Tibial nerve (tissue), 4 donors: ENCODE data around the gene ST6GALNAC5. TPM values are rescaled to one million over a fixed set of nuclear protein-coding genes. Genes with fewer than 3 reads are reported as not detected.

ENCODE experiments used
- DNase-seq, 2 donors: peaks; one replicate each; pipeline ENCODE4 v3.0.0-alpha.2; 2019; ENCODE audit warnings: low spot score in 2 of 2
- H3K27ac ChIP-seq, 4 donors: fragments of 200-600 bp; sonication (generic) in 3 of 4; one replicate each; pipeline ENCODE4 v1.5.1; 2017 to 2019; ENCODE audit warnings: mild to moderate bottlenecking in 1 of 4
- H3K27me3 ChIP-seq, 2 donors: fragments of 200-600 bp; sonication (generic) in 1 of 2; one replicate each; pipeline versions ENCODE4 v1.5.1 to v1.6.0; 2017 to 2019
- H3K36me3 ChIP-seq, 3 donors: fragments of 200-600 bp; sonication (generic); one replicate each; pipeline ENCODE4 v1.5.1; 2018 to 2019
- H3K4me1 ChIP-seq, 4 donors: fragments of 200-600 bp; sonication (generic) in 3 of 4; one replicate each; pipeline ENCODE4 v1.5.1; 2017 to 2019
- H3K4me3 ChIP-seq, 4 donors: fragments of 200-600 bp; sonication (generic) in 3 of 4; one replicate each; pipeline ENCODE4 v1.5.1; 2017 to 2019; ENCODE audit warnings: mild to moderate bottlenecking in 1 of 4, moderate library complexity in 1 of 4
- H3K9me3 ChIP-seq, 4 donors: fragments of 200-600 bp; sonication (generic) in 3 of 4; one replicate each; pipeline ENCODE4 v1.5.1; 2017 to 2019
- CTCF ChIP-seq, 5 experiments: fragments of 200-600 bp in 3 of 5; fragments of 450-650 bp in 2 of 5; sonication (generic) in 3 of 5; IDR thresholded peaks; one replicate each; pipeline ENCODE4 v1.5.1; 2016 to 2019; ENCODE audit warnings: antibody characterized with exemption in 5 of 5, mild to moderate bottlenecking in 3 of 5, moderate library complexity in 2 of 5
- EP300 ChIP-seq, 2 donors: sonication (generic); formaldehyde crosslinking; IDR thresholded peaks; one replicate each; pipeline ENCODE4 v1.6.1; 2017; ENCODE audit warnings: antibody characterized with exemption in 2 of 2, mild to moderate bottlenecking in 1 of 2
- POLR2A ChIP-seq, 2 donors: fragments of 450-650 bp; IDR thresholded peaks; one replicate each; pipeline ENCODE4 v1.6.1; 2017; ENCODE audit warnings: antibody characterized with exemption in 2 of 2, mild to moderate bottlenecking in 2 of 2, moderate library complexity in 2 of 2
- WGBS, 2 donors: methylation state at CpG; one replicate each; pipeline ENCODE4 v1.1.5; 2018; 5-methylcytosine and 5-hydroxymethylcytosine counted together
- total RNA-seq, 4 donors: library from RNA; depleted of rRNA; stranded (reverse); fragments of >200 nt; gene quantifications; one replicate each; pipeline ENCODE4 v1.1.0, GENCODE V29; 2016

ST6GALNAC5 gene
- total RNA-seq, 4 donors from 2014 or later: 10.6 to 57.2 (median 20.5) TPM

GRCh38 chr1:77027847-77028246 is 160.6 kb downstream of the ST6GALNAC5 start:
- H3K27ac ChIP-seq: no peak overlapping the region
- no peak overlapping the region for H3K4me3 ChIP-seq
- WGBS, 2 donors: 7 to 28% methylated on average over 1 of the region's 1 CpG
- H3K9me3 ChIP-seq: no peaks in the 10 kb centered on the region
- H3K4me1 ChIP-seq: peaks cover 0 to 3% (median 0%) of the 10 kb centered on the region in 4 donors
- no peaks in the 10 kb centered on the region for H3K27me3 ChIP-seq
- DNase-seq: no peak
- TF ChIP-seq POLR2A (IDR thresholded peaks at IDR 0.05) (no peak), EP300 (IDR thresholded peaks at IDR 0.05) (no peak), CTCF (IDR thresholded peaks at IDR 0.05) (no peak)
- no peaks in the 10 kb centered on the region for H3K36me3 ChIP-seq

GRCh38 chr1:77030401-77031105 is 163.3 kb downstream of the ST6GALNAC5 start:
- no peaks in the 10 kb centered on the region for H3K4me1 ChIP-seq
- H3K9me3 ChIP-seq: no peaks in the 10 kb centered on the region
- no peaks in the 10 kb centered on the region for H3K27me3 ChIP-seq
- no peaks in the 10 kb centered on the region for H3K36me3 ChIP-seq
- no peak overlapping the region for H3K27ac ChIP-seq
- TF ChIP-seq CTCF (IDR thresholded peaks at IDR 0.05) (no peak), POLR2A (IDR thresholded peaks at IDR 0.05) (no peak), EP300 (IDR thresholded peaks at IDR 0.05) (no peak)
- DNase-seq: no peak
- 75 to 76% methylated on average over 5 of the region's 5 CpGs for WGBS, 2 donors
- no peak overlapping the region for H3K4me3 ChIP-seq

GRCh38 chr1:77031106-77031662 is 163.9 kb downstream of the ST6GALNAC5 start:
- H3K9me3 ChIP-seq: no peaks in the 10 kb centered on the region
- no peaks in the 10 kb centered on the region for H3K27me3 ChIP-seq
- no peak overlapping the region for H3K27ac ChIP-seq
- no peak for TF ChIP-seq POLR2A (IDR thresholded peaks at IDR 0.05)
- TF ChIP-seq CTCF (IDR thresholded peaks at IDR 0.05): no peak
- TF ChIP-seq EP300 (IDR thresholded peaks at IDR 0.05): no peak
- H3K4me1 ChIP-seq: no peaks in the 10 kb centered on the region
- no peak for DNase-seq
- H3K4me3 ChIP-seq: no peak overlapping the region
- no peaks in the 10 kb centered on the region for H3K36me3 ChIP-seq
- WGBS, 2 donors: 36% methylated on average over 3 of the region's 3 CpGs

GRCh38 chr1:77036560-77036959 is 169.3 kb downstream of the ST6GALNAC5 start:
- Histone ChIP-seq H3K27me3 (no peaks in the 10 kb centered on the region), H3K4me1 (peaks cover 0 to 12% (median 0%) of the 10 kb centered on the region in 4 donors), H3K27ac (no peak overlapping the region), H3K4me3 (no peak overlapping the region), H3K36me3 (no peaks in the 10 kb centered on the region), H3K9me3 (no peaks in the 10 kb centered on the region)
- no peak for TF ChIP-seq EP300 (IDR thresholded peaks at IDR 0.05)
- TF ChIP-seq CTCF (IDR thresholded peaks at IDR 0.05): no peak
- TF ChIP-seq POLR2A (IDR thresholded peaks at IDR 0.05): no peak
- no peak for DNase-seq
- WGBS, 2 donors: 68 to 73% methylated on average over 2 of the region's 2 CpGs

- TF ChIP-seq EP300 (IDR thresholded peaks at IDR 0.05) (no peak), CTCF (IDR thresholded peaks at IDR 0.05) (no peak), POLR2A (IDR thresholded peaks at IDR 0.05) (no peak)
- no peaks in the 10 kb centered on the region for H3K27me3 ChIP-seq
- peaks cover 0 to 12% (median 0%) of the 10 kb centered on the region in 4 donors for H3K4me1 ChIP-seq
- no peak for DNase-seq
- H3K4me3 ChIP-seq: no peak overlapping the region
- H3K27ac ChIP-seq: no peak overlapping the region
- no peaks in the 10 kb centered on the region for H3K9me3 ChIP-seq
- no peaks in the 10 kb centered on the region for H3K36me3 ChIP-seq
Observed at GRCh38 chr1:77037038-77037437, 169.8 kb downstream of the ST6GALNAC5 start.
